SKM-1 treated with dmso at 0.1 percent for 144 hours (cell line): ENCODE measurements around the gene CHD2.
"Not testable (repeated sequence)": the region's sequence is repeated elsewhere in the genome, so short reads cannot be mapped to it uniquely, and the experiment has no call there.

Source experiments
- DNase-seq: peaks from one replicate; lab custom pipeline; 2025; ENCODE audit not compliant: unreplicated experiment; lab: John Stamatoyannopoulos, UW

CHD2 gene

DNA sequence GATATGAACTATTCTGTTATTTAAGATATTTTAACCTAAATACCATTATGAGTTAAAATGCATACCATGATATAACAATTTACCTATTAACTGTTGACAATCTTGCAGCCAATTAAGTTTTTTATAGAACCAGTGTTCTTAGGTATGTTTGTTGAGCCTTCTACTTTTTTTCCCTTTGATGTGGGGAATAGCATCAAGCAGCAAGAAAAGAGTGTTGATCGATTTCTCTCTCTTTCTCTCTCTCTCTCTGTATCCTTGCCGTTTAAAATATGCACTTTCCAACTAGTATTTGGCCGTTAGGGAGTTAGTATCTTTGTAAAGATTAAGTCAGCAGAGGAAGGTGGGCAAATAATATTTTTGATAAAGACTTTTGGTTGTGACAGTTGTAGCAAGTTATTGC lies 5.9 kb downstream of the CHD2 start:
- DNase-seq, result no peak

DNA sequence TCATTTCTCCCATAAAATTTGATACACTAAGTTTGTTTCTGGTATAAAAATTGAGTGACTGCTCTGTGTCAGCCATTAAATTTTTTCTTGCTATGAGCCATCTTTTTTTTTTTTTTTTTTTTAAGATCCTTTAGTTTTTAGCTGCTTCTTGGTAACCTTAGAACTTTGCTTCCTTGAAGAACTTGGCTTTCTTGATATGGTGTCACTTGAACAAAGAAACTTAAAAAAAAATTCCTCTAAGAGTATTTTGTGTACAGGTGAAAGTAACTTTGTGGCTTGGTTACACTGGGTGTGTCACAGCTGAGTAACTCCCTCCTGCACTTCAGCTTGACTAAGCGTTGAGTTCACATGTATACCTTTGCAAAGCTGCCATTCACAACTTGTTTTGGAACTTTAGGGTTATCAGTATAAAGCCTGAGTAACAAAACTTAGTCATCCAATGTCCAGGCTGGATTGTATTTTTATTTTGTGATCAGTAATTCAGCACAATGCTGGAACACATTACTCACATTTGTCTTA lies 6.5 kb downstream of the CHD2 start:
- no peak for DNase-seq

DNA sequence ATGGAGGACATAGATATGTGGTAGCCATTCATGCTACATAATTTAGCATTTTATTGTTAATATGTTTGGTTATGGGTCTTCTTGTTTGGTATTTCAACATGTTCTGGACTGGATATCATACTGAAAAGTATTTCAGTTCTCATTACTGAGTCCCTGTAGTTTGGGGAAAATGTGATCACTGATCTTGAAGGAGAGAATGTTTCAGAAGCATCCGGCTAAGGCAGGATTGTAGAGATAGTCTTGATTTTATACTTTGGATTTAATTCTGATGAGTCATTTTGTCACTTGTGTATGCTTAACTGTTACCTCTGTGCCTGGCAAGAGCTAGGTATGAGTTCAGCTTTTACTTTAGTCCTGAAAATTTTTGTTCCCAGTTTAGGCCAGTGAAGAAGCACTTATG lies 7.1 kb downstream of the CHD2 start:
- no peak for DNase-seq

DNA sequence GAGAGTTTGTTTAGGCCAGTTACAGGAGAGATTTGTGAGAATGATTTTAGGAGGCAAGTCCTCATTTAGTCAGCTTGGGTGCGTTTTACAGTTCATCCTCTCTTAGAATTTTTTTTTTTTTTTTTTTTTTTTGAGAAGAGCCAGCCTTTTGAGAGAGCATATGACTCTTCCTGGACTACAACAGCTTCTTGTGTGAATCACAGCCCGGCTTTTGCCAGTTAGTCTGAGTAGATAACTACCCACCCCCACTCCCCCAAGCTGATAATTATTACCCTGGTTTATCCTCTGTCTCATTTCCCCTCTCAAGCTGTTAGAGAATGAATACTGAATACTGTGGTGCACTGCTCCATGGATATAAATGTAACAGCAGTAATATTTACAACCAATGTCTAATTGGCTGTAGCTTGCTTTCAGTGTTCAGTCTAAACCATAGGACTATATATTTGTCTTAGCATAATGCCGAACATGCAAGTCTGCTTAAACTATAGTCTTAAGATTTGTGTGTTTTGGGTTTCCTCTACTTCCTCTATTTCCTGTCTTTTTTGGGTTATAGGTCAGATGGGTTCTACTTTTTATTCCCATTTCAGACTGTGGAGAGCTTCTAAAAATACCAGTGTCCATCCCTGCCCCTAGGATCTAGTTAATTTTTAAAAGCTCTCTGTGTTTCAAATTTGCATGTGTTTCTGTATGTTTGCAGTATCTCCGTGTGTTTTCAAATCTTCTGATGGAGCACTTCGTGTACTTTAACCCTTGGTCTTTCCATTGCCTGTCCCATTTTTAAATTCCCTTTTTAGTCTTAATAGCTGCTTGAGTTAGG lies 8.0 kb downstream of the CHD2 start:
- DNase-seq, result no peak

DNA sequence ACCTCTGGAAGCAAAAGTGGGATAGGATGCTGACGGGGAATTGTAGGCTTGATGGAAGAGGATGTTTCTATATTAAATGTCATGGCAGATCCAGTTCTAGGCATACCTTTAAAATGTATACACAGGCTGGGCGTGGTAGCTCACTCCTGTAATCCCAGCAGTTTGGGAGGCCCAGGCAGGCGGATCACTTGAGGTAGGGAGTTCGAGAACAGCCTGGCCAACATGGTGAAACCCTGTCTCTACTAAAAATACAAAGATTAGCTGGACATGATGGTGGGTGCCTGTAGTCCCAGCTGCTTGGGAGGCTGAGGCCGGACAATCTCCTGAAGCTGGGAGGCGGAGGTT lies 8.6 kb downstream of the CHD2 start:
- DNase-seq, result no peak

DNA sequence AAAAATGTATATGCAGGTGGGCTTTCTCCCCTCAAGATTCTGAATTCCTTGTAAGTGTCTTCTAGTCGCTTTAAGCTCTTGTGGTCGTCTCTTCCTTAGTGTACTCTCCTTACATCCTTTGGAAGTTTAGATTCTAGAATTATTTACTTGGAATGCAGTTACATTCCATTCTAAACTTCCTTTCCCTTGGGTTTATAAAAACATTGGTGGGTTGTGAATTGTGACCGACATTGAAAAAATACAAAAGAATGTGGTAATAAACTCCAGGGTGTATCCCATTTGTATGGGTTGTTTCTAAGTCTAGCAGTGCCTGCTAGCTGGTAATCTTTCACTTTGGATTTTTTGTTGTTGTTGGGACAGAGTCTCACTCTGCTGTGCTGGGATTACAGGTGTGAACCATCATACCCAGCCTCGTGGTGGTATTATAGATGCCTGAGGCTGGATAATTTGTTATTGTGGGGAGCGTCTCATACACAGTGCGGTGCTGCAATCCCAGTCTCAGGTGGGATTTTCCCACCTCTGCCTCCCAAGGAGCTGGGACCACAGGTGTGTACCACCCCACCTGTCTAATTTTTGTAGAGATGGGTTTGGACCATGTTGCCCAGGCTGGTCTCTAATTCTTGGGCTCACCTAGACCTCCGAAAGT lies 9.1 kb downstream of the CHD2 start:
- no peak for DNase-seq

DNA sequence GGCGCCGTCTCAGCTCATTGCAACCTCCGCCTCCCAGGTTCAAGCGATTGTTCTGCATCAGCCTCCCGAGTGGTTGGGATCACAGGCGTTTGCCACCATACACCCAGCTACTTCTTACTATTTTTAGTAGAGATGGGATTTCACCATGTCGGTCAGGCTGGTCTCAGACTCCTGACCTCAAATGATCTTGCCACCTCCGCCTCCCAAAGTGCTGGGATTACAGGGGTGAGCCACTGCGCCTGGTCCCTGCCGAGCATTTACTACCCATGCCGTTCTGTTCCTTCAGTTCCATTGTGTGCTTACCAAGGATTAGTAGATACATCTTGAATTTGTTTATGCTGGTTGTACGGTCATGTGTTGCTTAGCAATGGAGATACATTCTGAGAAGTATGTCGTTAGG lies 10.3 kb downstream of the CHD2 start:
- DNase-seq, result no peak

DNA sequence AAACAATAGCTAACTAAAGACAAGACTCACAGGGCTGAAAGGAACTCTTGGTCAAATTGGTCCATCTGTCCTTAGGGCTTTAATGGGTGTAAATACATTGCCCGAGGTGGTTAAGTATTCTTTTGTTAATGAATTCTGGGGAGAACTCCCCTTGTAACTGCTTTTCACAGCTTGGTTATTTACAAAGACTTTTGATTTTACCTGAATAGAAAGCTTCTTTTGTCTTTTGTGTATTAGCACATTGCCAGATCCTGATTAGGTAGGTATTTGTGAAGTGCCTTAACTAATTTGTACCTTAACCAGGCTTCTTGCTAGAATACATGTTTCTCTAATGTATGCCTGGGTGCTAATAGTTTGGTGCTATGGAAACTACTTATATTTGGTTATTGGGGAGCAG lies 14.0 kb downstream of the CHD2 start:
- DNase-seq, result no peak

DNA sequence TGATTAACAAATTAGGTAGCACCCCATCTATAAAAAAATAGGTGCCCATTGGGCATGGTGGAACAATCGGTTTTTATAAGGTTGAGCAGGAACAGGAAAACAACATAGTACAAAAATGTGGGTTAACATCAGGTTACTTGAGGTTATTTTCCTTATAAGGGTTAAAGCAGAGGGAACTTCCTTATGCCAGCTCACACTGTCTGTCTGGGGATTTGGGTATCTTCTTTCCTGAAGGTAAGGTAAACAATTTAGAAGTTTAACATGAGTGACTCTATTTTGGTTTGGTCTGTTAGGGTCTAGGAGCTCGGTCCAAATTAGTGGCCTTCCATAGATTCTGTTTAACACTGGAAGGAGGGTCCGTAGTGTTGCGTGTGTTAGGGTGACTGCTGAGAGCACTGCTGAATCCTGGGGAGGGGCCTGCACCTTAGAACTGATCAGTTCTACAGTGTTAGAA lies 14.7 kb downstream of the CHD2 start:
- DNase-seq, result peak; percentile 32

DNA sequence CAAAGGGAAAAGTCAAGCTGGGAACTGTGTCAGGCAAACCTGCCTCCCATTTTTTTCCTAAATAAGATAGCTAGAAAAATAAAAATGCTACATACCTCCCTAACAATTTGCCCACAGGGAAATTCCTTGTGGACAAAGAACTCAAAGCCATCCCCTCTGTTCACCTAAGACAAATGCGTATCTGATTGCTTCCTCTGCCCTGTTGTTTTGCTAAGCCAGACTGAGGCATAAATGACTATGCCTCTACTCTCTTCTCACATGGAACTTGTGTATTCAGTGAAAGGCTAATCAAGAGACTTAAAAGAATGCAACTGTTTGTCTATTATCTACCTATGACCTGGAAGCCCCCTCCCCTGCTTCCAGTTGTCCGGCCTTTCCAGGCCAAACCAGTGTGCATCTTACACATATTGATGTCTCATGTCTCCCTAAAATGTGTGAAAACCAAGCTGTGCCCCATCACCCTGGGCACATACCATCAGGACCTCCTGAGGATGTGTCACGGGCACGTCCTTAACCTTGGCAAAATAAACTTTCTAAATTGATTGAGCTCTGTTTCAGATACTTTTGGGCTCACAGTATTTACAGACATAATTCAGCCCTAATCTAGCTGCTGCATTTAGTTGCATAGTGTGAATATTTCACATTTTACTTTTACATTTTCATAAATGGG lies 15.8 kb downstream of the CHD2 start:
- no peak for DNase-seq

DNA sequence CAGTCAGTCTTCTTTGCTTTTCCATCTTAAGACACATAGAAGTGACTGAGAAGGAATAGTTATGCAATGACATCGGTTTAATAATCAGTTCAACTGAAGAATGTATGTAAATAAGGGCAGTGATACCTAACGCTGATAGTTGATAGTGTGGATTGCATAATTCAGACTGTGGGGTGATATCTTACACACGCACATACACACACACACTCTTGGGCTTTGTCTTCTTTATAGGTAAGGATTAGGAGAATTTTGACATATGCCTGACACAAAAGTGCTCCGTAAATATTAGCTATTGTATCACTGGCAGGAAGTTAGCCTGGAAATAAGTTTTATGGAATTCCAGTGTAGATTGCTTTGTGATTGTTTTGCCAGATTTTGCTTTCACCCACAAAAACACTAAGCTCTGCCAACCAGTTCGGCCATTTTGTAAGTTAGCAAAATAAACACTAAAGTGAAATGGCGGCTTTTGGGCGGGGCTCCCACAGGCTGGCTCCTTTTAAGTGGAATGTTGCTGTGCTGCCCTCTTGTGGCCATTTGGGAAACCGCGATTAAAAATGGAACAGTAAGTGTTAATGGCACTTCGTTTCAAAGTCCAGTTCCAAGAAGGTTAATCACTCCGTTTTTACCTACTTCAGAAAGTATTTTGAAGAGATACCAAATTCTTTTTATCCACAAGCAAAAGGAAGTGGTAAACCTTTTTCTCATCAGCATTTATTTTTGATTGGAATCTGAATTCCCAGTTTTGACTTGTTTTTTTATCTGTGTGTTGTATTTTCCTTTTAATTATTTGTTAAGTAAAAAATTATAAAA lies 17.7 kb downstream of the CHD2 start:
- peak; percentile 88 for DNase-seq

DNA sequence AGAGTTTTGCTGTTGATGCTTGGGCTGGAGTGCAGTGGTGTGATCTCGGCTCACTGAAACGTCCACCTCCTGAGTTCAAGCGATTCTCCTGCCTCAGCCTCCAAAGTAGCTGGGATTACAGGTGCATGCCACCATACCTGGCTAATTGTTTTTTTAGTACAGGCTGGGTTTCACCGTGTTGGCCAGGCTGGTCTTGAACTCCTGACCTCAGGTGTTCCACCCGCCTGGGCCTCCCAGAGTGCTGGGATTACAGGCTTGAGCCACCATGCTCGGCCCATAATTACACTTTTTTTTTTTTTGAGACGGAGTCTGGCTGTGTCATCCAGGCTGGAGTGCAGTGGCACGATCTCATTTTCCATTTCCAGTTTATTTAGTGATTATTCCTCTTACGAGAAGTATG lies 18.8 kb downstream of the CHD2 start:
- not testable (repeated sequence) for DNase-seq

DNA sequence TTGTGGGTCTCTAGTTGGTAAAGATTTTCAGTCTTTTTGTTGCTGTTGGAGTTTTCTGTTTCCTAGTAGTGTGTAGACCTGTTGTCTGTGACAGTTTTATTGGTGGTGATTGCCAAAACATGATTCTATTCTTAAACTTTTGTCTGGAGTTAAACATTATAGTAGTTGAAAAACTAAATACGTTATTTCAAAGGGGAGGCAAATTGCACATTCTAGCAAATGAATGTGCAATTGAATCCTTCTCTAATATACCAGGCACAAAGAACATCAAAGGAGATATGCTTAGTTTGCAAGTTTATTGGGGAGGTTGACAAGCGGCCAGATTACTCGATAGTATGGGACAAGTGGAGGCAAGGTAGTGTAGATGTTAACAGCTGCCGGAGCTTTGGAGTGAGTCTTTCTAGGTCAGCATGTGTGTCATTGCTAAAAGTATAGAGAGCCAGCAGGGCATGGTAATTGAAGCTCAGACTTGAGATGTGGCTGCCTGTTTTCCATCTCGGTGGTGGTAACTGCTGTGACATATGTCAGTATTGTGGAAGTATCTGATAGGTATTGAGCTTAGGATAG lies 20.6 kb downstream of the CHD2 start:
- no peak for DNase-seq

DNA sequence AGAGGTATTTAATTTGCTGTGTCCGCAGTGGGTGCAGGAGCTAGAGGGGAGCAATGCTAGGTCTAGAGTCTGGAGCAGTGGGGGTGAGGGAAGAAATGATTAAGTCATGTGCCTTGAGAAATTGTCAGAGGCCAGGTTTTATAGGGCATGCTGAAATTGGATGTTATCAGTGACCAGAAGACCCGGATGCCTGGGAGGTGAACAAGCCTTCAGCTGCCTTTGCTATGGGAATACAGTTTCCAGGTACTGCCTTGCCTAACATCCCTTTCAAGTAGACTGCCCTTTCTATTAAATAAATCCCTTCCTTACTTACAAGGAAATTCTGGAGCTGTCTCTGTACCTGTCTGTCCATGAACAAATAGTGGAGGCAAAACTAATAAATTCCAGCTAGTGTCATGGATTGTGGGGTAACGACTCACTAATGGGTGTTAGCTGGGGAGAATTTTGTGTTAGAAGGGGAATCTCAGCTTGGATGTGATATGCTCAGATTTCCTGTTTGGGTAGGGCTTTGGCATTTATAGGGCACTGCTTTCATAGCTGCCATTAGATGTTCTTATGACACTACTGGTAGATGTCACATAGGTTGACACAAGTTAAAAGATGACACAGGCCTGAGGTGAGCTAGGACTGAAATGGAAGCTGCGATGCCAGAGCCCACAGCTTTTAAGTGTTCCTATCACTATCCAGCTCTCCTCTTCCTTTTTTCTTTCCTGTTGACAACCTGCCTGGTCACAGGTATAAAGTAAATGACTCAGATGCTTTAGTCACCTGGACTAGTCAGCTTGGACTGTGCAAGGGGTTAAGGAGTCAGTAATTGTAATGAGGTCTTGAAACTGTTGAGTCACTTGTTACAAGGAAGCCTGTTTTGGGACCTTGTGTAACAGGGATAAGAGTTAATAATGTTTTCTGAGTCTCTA lies 21.3 kb downstream of the CHD2 start:
- peak; percentile 8 for DNase-seq

DNA sequence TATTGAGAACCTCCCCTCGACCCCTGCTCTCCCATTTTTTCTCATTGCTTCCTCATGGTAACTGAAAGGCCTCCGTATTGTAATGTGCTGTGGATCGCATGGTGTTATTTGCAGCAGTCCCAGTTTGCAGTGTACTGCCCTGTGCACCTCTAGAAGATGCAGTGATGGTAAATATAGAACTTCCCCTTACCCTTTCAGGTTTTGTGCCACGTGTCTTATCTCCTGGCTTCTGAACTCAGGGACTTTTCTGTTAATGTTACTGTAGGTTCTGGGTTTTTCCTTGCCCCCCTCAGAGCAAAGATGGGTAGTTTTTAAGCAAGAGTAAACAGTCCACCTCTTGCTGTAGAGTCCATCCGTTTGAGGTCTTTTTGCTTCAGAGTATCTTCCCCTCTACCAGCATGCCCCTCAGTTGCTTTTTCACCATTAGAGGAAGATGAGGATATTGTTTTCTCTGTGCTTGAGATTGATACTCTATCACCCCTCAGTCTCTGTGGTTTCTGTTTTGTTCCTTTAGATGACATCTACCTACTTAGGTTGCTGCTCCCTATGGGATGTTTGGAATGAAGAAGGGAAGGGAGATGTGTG lies 22.4 kb downstream of the CHD2 start:
- no peak for DNase-seq

DNA sequence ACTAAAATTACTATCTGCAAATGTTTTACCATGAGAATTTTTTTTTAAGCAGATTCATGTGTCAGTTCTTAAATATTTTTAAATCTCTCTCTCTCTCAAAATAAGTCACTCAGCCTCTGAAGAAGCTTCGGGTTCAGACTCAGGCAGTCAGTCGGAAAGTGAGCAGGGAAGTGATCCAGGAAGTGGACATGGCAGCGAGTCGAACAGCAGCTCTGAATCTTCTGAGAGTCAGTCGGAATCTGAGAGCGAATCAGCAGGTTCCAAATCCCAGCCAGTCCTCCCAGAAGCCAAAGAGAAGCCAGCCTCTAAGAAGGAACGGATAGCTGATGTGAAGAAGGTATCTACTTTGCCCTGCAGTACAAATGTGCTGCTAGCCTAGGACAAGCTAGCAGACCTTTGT lies 24.1 kb downstream of the CHD2 start:
- no peak for DNase-seq

DNA sequence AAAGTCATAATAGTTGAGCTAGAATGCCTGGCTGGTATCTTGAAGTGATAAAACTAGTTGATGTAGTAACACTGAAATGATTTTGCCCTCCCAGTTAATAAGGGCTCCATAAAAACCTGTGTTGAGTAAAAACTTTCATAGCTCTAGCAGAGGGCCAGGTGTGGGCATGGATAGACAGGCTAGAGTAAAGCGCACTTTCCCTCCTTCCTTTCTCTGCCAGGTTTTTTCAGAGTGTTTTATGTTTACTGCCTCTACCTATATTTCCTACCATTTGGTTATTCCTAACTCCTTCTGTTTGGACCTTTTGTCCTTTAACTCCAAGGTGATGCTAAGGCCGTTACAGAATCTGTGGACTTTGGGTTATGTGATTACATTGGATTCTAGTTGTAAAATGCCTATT lies 25.3 kb downstream of the CHD2 start:
- no peak for DNase-seq

DNA sequence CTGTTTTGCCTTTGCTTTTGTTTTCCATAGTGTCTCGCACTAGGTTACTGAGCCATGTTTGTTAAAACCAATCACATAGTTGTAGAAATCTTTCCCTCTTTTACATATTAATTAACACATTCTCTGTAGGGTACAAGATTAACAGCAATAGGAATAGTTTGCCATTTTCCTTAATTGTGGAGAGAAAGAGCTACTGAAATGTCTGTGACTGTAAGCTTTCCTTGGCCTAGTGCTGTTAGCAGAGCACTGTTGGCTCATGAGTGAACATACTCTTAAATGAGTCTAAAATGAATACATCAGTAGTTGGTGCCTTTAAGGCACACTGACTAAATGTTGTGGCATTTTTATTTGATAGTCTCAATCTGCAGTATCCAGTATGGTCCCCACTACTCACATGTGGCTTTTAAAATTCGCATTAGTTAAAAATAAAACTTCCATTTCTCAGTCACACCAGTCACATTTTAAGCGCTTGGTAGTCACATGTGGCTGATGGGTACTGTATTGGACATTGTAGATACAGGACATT lies 28.2 kb downstream of the CHD2 start:
- DNase-seq, result no peak

DNA sequence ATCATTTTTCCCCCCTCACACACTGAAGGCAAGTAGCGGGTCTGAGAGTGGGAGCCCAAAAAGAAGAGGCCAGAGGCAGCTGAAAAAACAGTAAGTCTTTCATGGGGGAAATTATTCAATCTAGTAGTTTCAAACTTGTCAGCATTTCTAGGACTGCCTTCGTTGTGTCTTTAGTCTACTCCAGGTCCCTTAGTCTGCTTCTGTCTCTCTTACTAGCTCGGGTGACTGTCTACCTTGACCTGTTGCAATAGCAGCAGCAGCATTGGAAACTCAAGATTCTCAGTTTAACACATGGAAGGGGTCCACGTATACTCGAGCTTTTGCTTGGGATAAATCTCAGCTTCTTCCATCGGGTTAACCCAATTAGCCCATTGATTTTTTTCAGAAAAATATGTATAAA lies 28.9 kb downstream of the CHD2 start:
- DNase-seq, result no peak
